ENCODE data around the gene PRUNE1.

The PRUNE1 gene

GRCh38 chr1:151051356-151052009 is 43.2 kb downstream of the PRUNE1 start:
- no peak for DNase-seq

DNA sequence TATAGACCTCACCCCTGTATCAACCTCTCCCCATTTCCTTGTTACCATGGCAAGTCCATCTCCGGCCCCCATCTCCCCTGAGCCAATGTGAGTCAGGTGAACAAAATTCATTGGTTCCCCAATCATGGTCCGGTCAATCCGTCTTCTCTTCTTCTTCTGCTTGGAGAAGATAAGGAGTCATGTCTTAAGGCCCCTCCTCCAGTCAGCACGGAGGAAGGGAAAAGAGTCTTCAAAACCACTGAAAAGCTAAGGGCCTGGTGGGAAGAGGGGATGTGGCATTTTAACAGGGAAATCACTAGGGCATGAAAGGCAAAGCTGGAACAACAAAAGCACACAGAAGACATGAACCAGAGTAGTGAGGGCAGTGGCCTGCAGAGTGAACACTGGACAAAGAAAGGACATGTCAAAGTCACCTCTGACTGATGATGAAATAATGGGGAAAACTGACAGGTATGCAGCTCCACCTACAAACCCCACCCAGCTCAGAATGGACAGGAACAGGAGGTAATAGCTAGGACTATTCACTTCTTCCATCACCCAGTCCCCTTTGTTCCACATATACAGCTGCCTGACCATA is 46.8 kb downstream of the PRUNE1 start:
- no peak for DNase-seq

- DNase-seq: no peak
Measured at GRCh38 chr1:151055581-151055980, 47.3 kb downstream of the PRUNE1 start.

- peak in 2 of 5 experiments; percentile 53 to 84 for DNase-seq
Measured at GRCh38 chr1:151056149-151056548, 47.9 kb downstream of the PRUNE1 start.

- no peak for DNase-seq
Measured at GRCh38 chr1:151058692-151059091, 50.4 kb downstream of the PRUNE1 start.

GRCh38 chr1:151059109-151060006 is 51.1 kb downstream of the PRUNE1 start, which contains the start of gene CDC42SE1:
CDC42SE1 (minus strand) TSS chr1:151059622; CDS start chr1:151055730, 3,892 bp downstream.
- DNase-seq: peak; percentile 68 to 94 (median 78)

- no peak for DNase-seq
Measured at GRCh38 chr1:151060007-151060656, 51.9 kb downstream of the PRUNE1 start, which contains the start of gene MLLT11. MLLT11 (plus strand) TSS chr1:151060397; CDS start chr1:151067225, 6,828 bp downstream.

GRCh38 chr1:151060657-151061421 is 52.6 kb downstream of the PRUNE1 start:
- no peak for DNase-seq

DNA sequence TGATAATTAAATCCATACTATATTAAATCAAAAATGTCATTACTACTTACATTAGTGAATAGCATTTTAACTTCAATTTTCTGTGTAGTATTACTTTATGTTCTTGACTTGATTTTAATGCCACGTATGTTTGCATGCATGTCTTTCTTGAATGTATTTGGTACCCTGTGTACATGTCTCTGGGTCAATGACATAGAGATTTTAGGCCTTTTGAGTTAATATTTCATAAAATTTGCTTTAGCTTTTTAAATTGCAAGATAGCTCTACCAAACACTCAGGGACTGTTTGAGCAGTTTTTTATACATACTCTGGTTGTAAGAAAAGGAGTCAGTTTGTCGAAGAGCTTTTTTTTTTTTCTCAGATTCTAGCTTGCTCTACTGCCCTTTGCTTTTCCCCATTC is 53.5 kb downstream of the PRUNE1 start:
- DNase-seq: no peak

GRCh38 chr1:151062741-151063371 is 54.6 kb downstream of the PRUNE1 start:
- DNase-seq: no peak

- no peak for DNase-seq
Measured at GRCh38 chr1:151065089-151065645, 56.9 kb downstream of the PRUNE1 start.

GRCh38 chr1:151067185-151067584 is 58.9 kb downstream of the PRUNE1 start:
- no peak for DNase-seq

DNA sequence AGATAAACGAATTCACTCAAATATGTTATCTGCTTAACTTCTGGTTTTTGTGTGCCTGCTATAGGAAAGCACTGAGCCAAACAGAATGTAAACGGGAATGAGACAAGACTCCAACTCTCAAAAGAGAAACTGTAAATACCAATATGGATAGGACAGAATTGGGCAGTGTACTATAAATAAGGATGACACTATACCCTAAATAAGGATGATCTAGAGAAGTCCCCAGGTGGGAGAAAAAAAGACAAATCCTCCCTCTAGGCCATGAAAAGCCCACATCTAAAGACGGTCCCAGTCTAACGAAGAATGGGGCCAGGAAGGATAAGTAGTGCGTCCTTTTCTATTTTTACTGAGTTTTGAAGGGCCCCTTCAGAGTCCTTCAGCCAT is 60.8 kb downstream of the PRUNE1 start:
- no peak for DNase-seq

GRCh38 chr1:151070474-151071276 is 62.4 kb downstream of the PRUNE1 start, which contains the start of gene GABPB2:
GABPB2 (plus strand) TSS chr1:151070761; CDS start chr1:151088190, 17,429 bp downstream.
- DNase-seq: peak; percentile 69 to 93 (median 81)

DNA sequence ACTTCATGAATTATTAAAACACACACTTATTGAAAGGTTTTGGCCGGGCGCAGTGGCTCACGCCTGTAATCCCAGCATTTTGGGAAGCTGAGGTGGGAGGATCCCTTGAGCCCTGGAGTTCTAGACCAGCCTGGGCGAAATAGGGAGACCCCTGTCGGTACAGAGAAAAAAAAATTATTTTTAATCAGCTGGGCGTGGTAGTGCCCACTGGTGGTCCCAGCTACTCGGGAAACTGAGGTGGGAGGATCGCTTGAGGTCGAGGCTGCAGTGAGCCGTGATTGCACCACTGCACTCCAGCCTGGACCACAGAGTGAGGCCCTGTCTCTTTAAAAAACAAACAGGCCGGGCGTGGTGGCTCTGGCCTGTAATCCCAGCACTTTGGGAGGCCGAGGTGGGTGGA is 64.0 kb downstream of the PRUNE1 start:
- no peak for DNase-seq
